Endothelial cell of umbilical vein (primary cell): ENCODE results near the gene ABCC4.

Source experiments
- CTCF ChIP-seq, 2 donors: IDR thresholded peaks; 1 replicate in 1 of 2; 2 replicates in 1 of 2; pipeline ENCODE4 v1.5.1; 2011; ENCODE audit warnings: low read length in 2 of 2, mild to moderate bottlenecking in 2 of 2, moderate library complexity in 2 of 2, control low read depth in 1 of 2, inconsistent platforms in 1 of 2, low read depth in 1 of 2; ENCODE audit not compliant: insufficient read depth in 1 of 2; ENCODE audit errors: extremely low read depth in 1 of 2
- EZH2 ChIP-seq: IDR thresholded peaks from 2 replicates; pipeline ENCODE4 v1.6.1; 2012; ENCODE audit warnings: borderline replicate concordance, low read depth, mild to moderate bottlenecking, moderate library complexity, low read length, inconsistent platforms; ENCODE audit not compliant: severe bottlenecking
- FOS ChIP-seq: IDR thresholded peaks from 2 replicates; pipeline ENCODE4 v1.6.1; 2011; ENCODE audit warnings: mild to moderate bottlenecking, low read length, moderate library complexity, borderline replicate concordance; ENCODE audit not compliant: insufficient read depth
- GATA2 ChIP-seq: IDR thresholded peaks from 2 replicates; pipeline ENCODE4 v1.7.0; 2011; ENCODE audit warnings: low read depth, mild to moderate bottlenecking, moderate library complexity, mixed read lengths, low read length; ENCODE audit not compliant: insufficient read length, insufficient read depth
- JUN ChIP-seq: IDR thresholded peaks from 2 replicates; pipeline ENCODE4 v1.6.1; 2011; ENCODE audit warnings: borderline replicate concordance, low read depth; ENCODE audit not compliant: insufficient read length, insufficient read depth
- MAX ChIP-seq: IDR thresholded peaks from 2 replicates; pipeline ENCODE4 v1.6.1; 2011; ENCODE audit not compliant: insufficient read depth, insufficient read length
- MYC ChIP-seq: IDR thresholded peaks from one replicate; pipeline ENCODE4 v1.6.1; 2011; ENCODE audit warnings: mild to moderate bottlenecking, low read depth, low read length
- POLR2A ChIP-seq: IDR thresholded peaks from 2 replicates; pipeline ENCODE4 v1.6.1; 2012; ENCODE audit warnings: low read depth, mild to moderate bottlenecking, control low read depth, low read length
- POLR2AphosphoS5 ChIP-seq: IDR thresholded peaks from 2 replicates; pipeline ENCODE4 v1.6.1; 2012; ENCODE audit warnings: low read depth, mild to moderate bottlenecking, control low read depth, low read length, moderate library complexity; ENCODE audit not compliant: insufficient read depth

- TF ChIP-seq CTCF (IDR thresholded peaks at IDR 0.05; ENCODE audit: extremely low read depth in 1 of 2, insufficient read depth in 1 of 2, low read depth in 1 of 2, low read length in 2 of 2) (no peak), EZH2 (no peak), MAX (no peak), POLR2A (no peak), JUN (no peak), MYC (no peak), POLR2AphosphoS5 (no peak), FOS (no peak), GATA2 (no peak)
Measured at GRCh38 chr13:95349267-95349666, 48.0 kb upstream of the ABCC4 start.
